Ishikawa (cell line): ENCODE measurements around the gene CENPT.

Experiments
- CEBPB ChIP-seq: IDR thresholded peaks from 2 replicates; pipeline ENCODE4 v1.6.1; 2012
- CREB1 ChIP-seq: IDR thresholded peaks from 2 replicates; pipeline ENCODE4 v1.6.1; 2012; ENCODE audit warnings: low read depth
- EGR1 ChIP-seq: IDR thresholded peaks from 2 replicates; pipeline ENCODE4 v1.6.1; 2012
- EP300 ChIP-seq: IDR thresholded peaks from 2 replicates; pipeline ENCODE4 v1.6.1; 2012; ENCODE audit warnings: borderline replicate concordance
- FOXM1 ChIP-seq: IDR thresholded peaks from 2 replicates; pipeline ENCODE4 v1.6.1; 2012; ENCODE audit warnings: low read depth, borderline replicate concordance
- MAX ChIP-seq: IDR thresholded peaks from 2 replicates; pipeline ENCODE4 v1.6.1; 2012
- NFIC ChIP-seq: IDR thresholded peaks from 2 replicates; pipeline ENCODE4 v1.6.1; 2012
- RAD21 ChIP-seq: IDR thresholded peaks from 2 replicates; pipeline ENCODE4 v1.6.1; 2012; ENCODE audit warnings: low read depth
- TAF1 ChIP-seq: IDR thresholded peaks from 2 replicates; pipeline ENCODE4 v1.6.1; 2012; ENCODE audit warnings: low read depth, mild to moderate bottlenecking
- TCF12 ChIP-seq: IDR thresholded peaks from 2 replicates; pipeline ENCODE4 v1.6.1; 2012; ENCODE audit warnings: low read depth
- TEAD4 ChIP-seq: IDR thresholded peaks from 2 replicates; pipeline ENCODE4 v1.6.1; 2012
- YY1 ChIP-seq: IDR thresholded peaks from 2 replicates; pipeline ENCODE4 v1.6.1; 2012; ENCODE audit warnings: low read depth
- ZBTB7A ChIP-seq: IDR thresholded peaks from 2 replicates; pipeline ENCODE4 v1.6.1; 2012; ENCODE audit warnings: low read depth
- TF ChIP-seq, protein P1 (sequence below): IDR thresholded peaks from 2 replicates; pipeline ENCODE4 v1.6.1; 2012; ENCODE audit warnings: low read depth, mild to moderate bottlenecking
- TF ChIP-seq, protein P2 (sequence below): IDR thresholded peaks from 2 replicates; pipeline ENCODE4 v1.6.1; 2012

CENPT gene

DNA sequence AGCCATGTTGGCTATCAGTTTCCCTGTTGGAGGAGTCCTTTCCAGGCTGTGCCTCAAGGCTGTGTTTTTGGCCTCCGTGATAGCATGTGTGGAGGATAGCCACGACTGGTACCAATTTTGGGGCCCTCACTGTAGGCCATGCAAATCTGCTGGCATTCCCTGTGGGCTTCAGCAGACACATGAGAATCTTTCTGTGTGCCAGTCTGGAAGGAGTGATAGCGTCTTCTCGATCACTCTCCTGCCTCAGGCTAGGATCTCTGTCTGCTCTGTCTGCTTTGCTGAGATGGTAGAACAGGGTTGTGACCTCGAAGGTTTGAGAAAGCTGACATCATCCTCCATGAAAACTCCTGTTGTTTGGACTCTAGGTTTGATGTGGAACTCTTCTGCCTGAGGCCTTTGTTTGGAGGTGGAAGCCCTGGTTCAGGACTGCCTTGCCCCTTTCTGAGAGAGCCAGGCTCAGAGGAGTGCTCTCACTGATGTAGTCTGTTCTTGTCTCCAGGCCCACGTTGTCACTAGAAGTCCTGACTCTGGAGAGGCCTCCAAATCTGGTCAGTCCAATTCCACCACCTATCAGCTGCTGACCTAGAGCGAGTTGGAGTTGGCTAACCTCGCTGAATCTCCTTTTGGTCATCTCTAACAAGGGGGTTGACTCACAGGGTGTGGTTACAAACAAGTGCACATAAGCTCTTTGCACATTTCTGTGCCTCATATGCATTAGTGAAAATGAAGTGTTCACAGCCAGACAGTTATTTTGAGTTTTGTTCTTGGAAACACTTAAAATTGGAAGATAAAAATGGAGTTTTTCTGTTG is 13.3 kb upstream of the CENPT start:
- TF ChIP-seq RAD21 (no peak), TAF1 (no peak), TCF12 (no peak), NFIC (no peak), TEAD4 (no peak), EP300 (no peak), MAX (no peak), CEBPB (no peak), FOXM1 (no peak), EGR1 (no peak), ZBTB7A (no peak), YY1 (no peak), CREB1 (no peak)
- TF ChIP-seq, protein P1, sequence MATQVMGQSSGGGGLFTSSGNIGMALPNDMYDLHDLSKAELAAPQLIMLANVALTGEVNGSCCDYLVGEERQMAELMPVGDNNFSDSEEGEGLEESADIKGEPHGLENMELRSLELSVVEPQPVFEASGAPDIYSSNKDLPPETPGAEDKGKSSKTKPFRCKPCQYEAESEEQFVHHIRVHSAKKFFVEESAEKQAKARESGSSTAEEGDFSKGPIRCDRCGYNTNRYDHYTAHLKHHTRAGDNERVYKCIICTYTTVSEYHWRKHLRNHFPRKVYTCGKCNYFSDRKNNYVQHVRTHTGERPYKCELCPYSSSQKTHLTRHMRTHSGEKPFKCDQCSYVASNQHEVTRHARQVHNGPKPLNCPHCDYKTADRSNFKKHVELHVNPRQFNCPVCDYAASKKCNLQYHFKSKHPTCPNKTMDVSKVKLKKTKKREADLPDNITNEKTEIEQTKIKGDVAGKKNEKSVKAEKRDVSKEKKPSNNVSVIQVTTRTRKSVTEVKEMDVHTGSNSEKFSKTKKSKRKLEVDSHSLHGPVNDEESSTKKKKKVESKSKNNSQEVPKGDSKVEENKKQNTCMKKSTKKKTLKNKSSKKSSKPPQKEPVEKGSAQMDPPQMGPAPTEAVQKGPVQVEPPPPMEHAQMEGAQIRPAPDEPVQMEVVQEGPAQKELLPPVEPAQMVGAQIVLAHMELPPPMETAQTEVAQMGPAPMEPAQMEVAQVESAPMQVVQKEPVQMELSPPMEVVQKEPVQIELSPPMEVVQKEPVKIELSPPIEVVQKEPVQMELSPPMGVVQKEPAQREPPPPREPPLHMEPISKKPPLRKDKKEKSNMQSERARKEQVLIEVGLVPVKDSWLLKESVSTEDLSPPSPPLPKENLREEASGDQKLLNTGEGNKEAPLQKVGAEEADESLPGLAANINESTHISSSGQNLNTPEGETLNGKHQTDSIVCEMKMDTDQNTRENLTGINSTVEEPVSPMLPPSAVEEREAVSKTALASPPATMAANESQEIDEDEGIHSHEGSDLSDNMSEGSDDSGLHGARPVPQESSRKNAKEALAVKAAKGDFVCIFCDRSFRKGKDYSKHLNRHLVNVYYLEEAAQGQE, result no peak
- TF ChIP-seq, protein P2, sequence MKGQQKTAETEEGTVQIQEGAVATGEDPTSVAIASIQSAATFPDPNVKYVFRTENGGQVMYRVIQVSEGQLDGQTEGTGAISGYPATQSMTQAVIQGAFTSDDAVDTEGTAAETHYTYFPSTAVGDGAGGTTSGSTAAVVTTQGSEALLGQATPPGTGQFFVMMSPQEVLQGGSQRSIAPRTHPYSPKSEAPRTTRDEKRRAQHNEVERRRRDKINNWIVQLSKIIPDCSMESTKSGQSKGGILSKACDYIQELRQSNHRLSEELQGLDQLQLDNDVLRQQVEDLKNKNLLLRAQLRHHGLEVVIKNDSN, result no peak

GRCh38 chr16:67858500-67858899 is 11.0 kb upstream of the CENPT start:
- TF ChIP-seq TEAD4 (no peak), YY1 (no peak), MAX (no peak), FOXM1 (no peak), TAF1 (no peak)

GRCh38 chr16:67857547-67858233 is 10.2 kb upstream of the CENPT start:
- TF ChIP-seq, protein P2, result no peak
- no peak for TF ChIP-seq NFIC
- TF ChIP-seq ZBTB7A, result no peak
- TF ChIP-seq EGR1, result no peak
- no peak for TF ChIP-seq TCF12
- TF ChIP-seq EP300, result no peak

DNA sequence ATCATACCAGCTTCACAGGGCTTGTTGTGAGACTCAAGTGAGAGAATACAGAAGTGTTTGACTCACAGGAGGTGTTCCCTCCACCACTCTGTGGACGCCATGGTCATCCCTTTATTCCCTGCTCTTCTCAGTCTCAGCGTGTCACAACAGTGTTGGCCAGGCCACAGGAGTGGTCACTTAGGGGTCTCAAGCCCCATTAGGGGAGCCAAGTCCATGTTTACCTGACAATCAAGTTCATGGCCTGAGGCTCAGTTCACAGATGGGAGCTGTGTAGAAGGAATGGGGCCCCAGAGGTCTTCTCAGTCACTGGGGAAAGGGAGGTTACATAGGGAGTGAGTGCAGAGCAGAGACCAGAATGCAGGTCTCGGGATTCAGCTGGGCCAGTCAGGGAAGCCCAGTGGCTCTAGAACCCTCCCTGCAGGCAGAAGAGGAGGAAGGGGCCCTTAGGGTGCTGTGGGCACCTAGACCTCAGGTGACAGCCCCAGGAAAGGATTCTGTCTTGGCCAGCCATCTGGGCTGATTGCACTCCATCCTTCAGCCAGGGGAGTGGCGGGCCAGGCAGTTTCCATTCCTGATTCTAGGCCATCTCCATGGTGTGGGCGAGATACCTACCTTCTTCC is 9.5 kb upstream of the CENPT start:
- TF ChIP-seq ZBTB7A, result no peak
- TF ChIP-seq FOXM1, result no peak

DNA sequence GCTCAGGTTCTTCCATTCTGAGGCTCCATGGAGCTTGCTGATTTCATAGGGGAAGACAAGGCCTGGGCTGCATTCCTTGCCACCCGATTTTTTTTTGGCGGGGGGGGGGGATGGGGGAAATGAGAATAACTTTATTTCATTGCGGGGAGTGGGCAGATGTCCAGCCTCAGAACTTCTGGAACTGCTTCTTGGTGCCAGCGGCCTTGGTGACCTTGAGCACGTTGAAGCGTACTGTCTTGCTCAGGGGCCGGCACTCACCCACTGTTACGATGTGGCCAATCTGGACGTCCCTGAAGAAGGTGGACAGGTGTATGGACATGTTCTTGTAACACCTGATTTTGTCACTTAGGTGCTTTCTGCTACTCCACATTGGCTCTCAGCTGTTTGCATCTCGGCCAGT is 8.3 kb upstream of the CENPT start:
- TF ChIP-seq TAF1, result no peak
- TF ChIP-seq MAX, result no peak
- TF ChIP-seq RAD21, result no peak
- TF ChIP-seq, protein P2, result no peak
- no peak for TF ChIP-seq TCF12
- TF ChIP-seq CEBPB, result no peak
- TF ChIP-seq NFIC, result no peak
- no peak for TF ChIP-seq TEAD4
- TF ChIP-seq, protein P1, result no peak
- TF ChIP-seq YY1, result no peak
- no peak for TF ChIP-seq FOXM1
- TF ChIP-seq CREB1, result no peak
- no peak for TF ChIP-seq EP300
- no peak for TF ChIP-seq EGR1
- no peak for TF ChIP-seq ZBTB7A
